IPS-20b (cell line): ENCODE data around the gene WNT11.
A peak's percentile ranks its signal among the peaks of the same experiment; 100 is the strongest.

Experiments
- H3K27ac ChIP-seq: one replicate; pipeline ENCODE4 v1.5.1; 2013; ENCODE audit warnings: low read length
- H3K27me3 ChIP-seq: 2 replicates; pipeline ENCODE4 v1.6.1; 2013; ENCODE audit warnings: mild to moderate bottlenecking, low read length, inconsistent platforms; ENCODE audit not compliant: insufficient read depth
- H3K36me3 ChIP-seq: 2 replicates; pipeline ENCODE4 v1.6.1; 2013; ENCODE audit warnings: low read depth, mild to moderate bottlenecking, inconsistent platforms, low read length, moderate library complexity; ENCODE audit not compliant: insufficient read depth
- H3K4me1 ChIP-seq: 2 replicates; pipeline ENCODE4 v1.6.1; 2013; ENCODE audit warnings: mild to moderate bottlenecking, control low read depth, inconsistent platforms, low read length, moderate library complexity; ENCODE audit not compliant: insufficient read depth
- H3K4me3 ChIP-seq: 2 replicates; pipeline ENCODE4 v1.5.1; 2013; ENCODE audit warnings: mild to moderate bottlenecking, low read length, inconsistent platforms
- H3K9ac ChIP-seq: 2 replicates; pipeline ENCODE4 v1.6.1; 2013; ENCODE audit warnings: low read depth, mild to moderate bottlenecking, inconsistent platforms, low read length, moderate library complexity
- H3K9me3 ChIP-seq: 2 replicates; pipeline ENCODE4 v1.6.1; 2013; ENCODE audit warnings: mild to moderate bottlenecking, low read depth, low read length, inconsistent platforms; ENCODE audit not compliant: insufficient read depth

Gene WNT11

GRCh38 chr11:76206327-76207081 is at the start of gene WNT11:
Gene WNT11, minus strand, starts transcription at chr11:76206502. Its CDS starts 95 bp downstream, at chr11:76206407.
- Histone ChIP-seq H3K9ac (no peak within 1 kb of the TSS), H3K4me3 (peak within 1 kb of the TSS; percentile 60), H3K4me1 (peaks cover 6% of the 10 kb centered on the region; the same call in 1 of the 2 replicates), H3K27ac (no peak within 1 kb of the TSS), H3K36me3 (no peaks in the 10 kb centered on the region), H3K9me3 (no peaks in the 10 kb centered on the region), H3K27me3 (peaks cover 96% of the 10 kb centered on the region)

GRCh38 chr11:76253416-76253815 is 47.1 kb upstream of the WNT11 start:
- H3K27me3 ChIP-seq: no peaks in the 10 kb centered on the region
- H3K4me3 ChIP-seq: no peak overlapping the region
- no peak overlapping the region for H3K27ac ChIP-seq
- no peak overlapping the region for H3K9ac ChIP-seq
- H3K36me3 ChIP-seq: no peaks in the 10 kb centered on the region
- no peaks in the 10 kb centered on the region for H3K9me3 ChIP-seq
- H3K4me1 ChIP-seq: no peaks in the 10 kb centered on the region

- no peak overlapping the region for H3K4me3 ChIP-seq
- no peaks in the 10 kb centered on the region for H3K4me1 ChIP-seq
- H3K9me3 ChIP-seq: no peaks in the 10 kb centered on the region
- H3K27ac ChIP-seq: no peak overlapping the region
- H3K9ac ChIP-seq: no peak overlapping the region
- H3K36me3 ChIP-seq: no peaks in the 10 kb centered on the region
- no peaks in the 10 kb centered on the region for H3K27me3 ChIP-seq
These were observed 46.3 kb upstream of the WNT11 start for GRCh38 chr11:76252631-76253070.

DNA sequence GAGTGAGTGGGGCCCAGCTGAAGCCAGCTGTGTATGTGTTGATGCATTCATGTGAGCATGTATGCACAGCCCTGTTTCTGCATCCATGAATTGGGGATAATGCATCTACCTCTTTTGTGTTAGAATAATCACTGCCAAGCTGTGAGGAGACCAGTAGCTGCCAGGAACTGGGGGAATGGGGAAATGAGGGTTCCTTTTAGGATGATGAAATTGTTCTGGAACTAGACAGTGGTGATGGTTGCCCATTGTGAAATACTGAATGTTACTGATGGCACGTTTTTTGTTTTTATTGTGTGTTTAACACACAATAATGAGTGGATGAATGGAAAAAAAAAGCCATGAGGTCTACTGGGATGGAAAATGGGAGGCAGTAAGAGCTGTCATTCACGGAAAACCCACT is 45.3 kb upstream of the WNT11 start:
- Histone ChIP-seq H3K9ac (no peak overlapping the region), H3K4me3 (no peak overlapping the region), H3K4me1 (no peaks in the 10 kb centered on the region), H3K27me3 (no peaks in the 10 kb centered on the region), H3K36me3 (no peaks in the 10 kb centered on the region), H3K9me3 (no peaks in the 10 kb centered on the region), H3K27ac (no peak overlapping the region)

DNA sequence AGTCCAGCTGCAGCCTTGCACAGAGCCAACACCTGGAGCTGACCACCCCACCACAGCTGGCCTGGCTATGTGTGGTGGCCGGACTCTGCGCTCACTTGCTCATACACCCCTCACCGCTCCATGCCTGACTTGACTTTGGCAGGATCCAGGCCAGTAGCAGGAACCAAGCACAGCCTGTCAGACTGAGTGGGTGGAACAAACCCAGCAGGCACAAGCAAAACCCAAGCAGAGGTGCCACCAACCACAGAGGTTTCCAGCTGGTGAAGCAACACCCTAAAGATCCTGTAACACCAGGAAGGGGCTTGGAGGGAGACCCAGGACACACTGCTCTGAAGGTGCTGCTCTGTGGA is 44.9 kb upstream of the WNT11 start:
- H3K27me3 ChIP-seq: no peaks in the 10 kb centered on the region
- no peaks in the 10 kb centered on the region for H3K4me1 ChIP-seq
- no peak overlapping the region for H3K4me3 ChIP-seq

DNA sequence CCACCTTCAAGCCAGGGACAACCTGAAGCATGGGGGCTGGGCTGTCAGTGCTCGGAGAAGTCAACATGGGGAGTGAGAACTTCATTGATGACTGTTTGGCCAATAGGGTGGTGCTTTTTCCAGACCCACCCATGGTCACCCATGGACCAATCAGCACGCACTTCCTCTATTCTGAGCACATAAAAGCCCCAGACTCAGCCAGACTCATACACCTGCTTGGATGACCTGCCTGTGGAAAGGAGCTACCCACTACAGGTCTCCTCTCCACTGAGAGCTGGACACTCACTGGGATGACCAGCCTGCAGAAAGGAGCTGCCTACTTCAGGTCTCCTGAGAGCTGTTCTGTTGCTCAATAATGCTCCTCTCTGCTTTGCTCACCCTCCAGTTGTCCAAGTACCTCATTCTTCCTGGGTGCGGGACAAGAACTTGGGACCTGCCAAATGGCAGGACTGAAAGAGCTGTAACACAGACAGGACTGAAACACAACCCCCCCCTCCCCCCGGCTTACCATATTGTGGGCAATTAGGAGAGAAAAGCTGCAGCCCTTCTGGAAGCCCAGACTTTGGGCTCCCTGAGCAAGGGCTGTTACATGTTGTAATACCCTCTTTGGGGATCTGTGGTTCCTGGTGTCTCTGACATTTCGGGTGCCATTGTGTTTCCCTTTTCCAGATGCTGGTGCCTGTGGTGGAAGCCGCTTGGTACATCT is 44.4 kb upstream of the WNT11 start:
- H3K9me3 ChIP-seq: no peaks in the 10 kb centered on the region
- H3K4me1 ChIP-seq: no peaks in the 10 kb centered on the region
- H3K27me3 ChIP-seq: no peaks in the 10 kb centered on the region
- H3K9ac ChIP-seq: no peak overlapping the region
- no peak overlapping the region for H3K27ac ChIP-seq
- H3K36me3 ChIP-seq: no peaks in the 10 kb centered on the region
- H3K4me3 ChIP-seq: no peak overlapping the region

More for the DNA sequence above, 44.9 kb upstream of the WNT11 start:
- Histone ChIP-seq H3K36me3 (no peaks in the 10 kb centered on the region), H3K9me3 (no peaks in the 10 kb centered on the region), H3K27ac (no peak overlapping the region), H3K9ac (no peak overlapping the region)

GRCh38 chr11:76249195-76249741 is 43.0 kb upstream of the WNT11 start:
- Histone ChIP-seq H3K4me3 (no peak overlapping the region), H3K9me3 (no peaks in the 10 kb centered on the region), H3K27me3 (peaks cover 10% of the 10 kb centered on the region), H3K27ac (no peak overlapping the region), H3K36me3 (no peaks in the 10 kb centered on the region), H3K9ac (no peak overlapping the region), H3K4me1 (no peaks in the 10 kb centered on the region)

DNA sequence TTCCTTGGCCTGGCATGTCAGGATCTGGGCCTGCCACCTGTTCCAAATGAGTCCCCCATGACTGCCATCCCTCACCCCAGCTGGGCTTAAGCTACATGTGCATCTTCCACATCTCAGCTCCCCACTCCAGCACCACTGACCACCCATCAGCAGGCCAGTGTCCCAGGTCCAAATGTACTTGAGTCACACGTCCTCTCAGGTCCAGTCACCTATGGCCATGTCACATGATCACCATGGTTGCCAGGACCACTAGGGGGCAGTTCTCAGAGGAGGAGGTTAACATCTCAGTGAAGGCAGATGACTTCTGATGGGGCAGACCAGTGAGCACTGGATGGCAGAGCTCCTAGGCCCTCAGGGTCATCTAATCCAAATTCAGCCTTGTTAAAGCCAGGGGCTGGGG is 41.9 kb upstream of the WNT11 start:
- H3K27me3 ChIP-seq: peaks cover 21% of the 10 kb centered on the region
- H3K36me3 ChIP-seq: no peaks in the 10 kb centered on the region
- H3K9ac ChIP-seq: no peak overlapping the region
- no peak overlapping the region for H3K4me3 ChIP-seq
- no peaks in the 10 kb centered on the region for H3K9me3 ChIP-seq
- no peak overlapping the region for H3K27ac ChIP-seq
- H3K4me1 ChIP-seq: no peaks in the 10 kb centered on the region; the same call in 1 of the 2 replicates

DNA sequence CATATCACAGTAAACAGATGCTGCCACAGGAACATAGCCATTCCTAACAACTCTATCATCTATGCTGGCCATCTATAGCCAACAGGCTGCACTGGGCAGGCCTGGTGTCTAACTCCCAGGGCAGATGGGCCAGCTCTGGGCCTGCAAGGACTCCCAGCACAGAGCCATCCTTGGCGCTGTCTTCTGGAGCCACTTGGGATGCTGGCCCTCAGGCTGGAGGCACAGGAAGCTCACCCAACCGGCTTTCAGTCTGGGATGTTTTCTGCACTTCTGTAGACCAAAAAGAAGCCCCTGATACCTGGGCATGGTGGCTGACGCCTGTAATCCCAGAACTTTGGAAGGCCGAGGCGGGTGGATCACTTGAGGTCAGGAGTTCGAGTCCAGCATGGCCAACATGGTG is 40.8 kb upstream of the WNT11 start:
- Histone ChIP-seq H3K4me1 (peaks cover 3% of the 10 kb centered on the region; the same call in 1 of the 2 replicates), H3K36me3 (no peaks in the 10 kb centered on the region), H3K9me3 (no peaks in the 10 kb centered on the region), H3K4me3 (no peak overlapping the region), H3K27me3 (peaks cover 32% of the 10 kb centered on the region), H3K9ac (no peak overlapping the region), H3K27ac (no peak overlapping the region)

GRCh38 chr11:76246271-76246933 is 40.1 kb upstream of the WNT11 start:
- Histone ChIP-seq H3K9ac (no peak overlapping the region), H3K27me3 (peaks cover 36% of the 10 kb centered on the region), H3K36me3 (no peaks in the 10 kb centered on the region), H3K4me3 (no peak overlapping the region), H3K9me3 (no peaks in the 10 kb centered on the region), H3K4me1 (peaks cover 3% of the 10 kb centered on the region; the same call in 1 of the 2 replicates), H3K27ac (no peak overlapping the region)

- Histone ChIP-seq H3K4me1 (peaks cover 3% of the 10 kb centered on the region; the same call in 1 of the 2 replicates), H3K9me3 (no peaks in the 10 kb centered on the region), H3K9ac (no peak overlapping the region), H3K36me3 (no peaks in the 10 kb centered on the region), H3K27ac (no peak overlapping the region), H3K4me3 (no peak overlapping the region), H3K27me3 (peaks cover 36% of the 10 kb centered on the region)
These were observed 39.4 kb upstream of the WNT11 start for GRCh38 chr11:76245720-76246119.
